GM04503 (cell line): ENCODE measurements around the gene FBXL5.

ENCODE experiments used
- DNase-seq: peaks from one replicate; pipeline ENCODE4 v3.0.0-alpha.2; 2012; ENCODE audit warnings: low read depth

FBXL5 gene, protein sequence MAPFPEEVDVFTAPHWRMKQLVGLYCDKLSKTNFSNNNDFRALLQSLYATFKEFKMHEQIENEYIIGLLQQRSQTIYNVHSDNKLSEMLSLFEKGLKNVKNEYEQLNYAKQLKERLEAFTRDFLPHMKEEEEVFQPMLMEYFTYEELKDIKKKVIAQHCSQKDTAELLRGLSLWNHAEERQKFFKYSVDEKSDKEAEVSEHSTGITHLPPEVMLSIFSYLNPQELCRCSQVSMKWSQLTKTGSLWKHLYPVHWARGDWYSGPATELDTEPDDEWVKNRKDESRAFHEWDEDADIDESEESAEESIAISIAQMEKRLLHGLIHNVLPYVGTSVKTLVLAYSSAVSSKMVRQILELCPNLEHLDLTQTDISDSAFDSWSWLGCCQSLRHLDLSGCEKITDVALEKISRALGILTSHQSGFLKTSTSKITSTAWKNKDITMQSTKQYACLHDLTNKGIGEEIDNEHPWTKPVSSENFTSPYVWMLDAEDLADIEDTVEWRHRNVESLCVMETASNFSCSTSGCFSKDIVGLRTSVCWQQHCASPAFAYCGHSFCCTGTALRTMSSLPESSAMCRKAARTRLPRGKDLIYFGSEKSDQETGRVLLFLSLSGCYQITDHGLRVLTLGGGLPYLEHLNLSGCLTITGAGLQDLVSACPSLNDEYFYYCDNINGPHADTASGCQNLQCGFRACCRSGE

DNA sequence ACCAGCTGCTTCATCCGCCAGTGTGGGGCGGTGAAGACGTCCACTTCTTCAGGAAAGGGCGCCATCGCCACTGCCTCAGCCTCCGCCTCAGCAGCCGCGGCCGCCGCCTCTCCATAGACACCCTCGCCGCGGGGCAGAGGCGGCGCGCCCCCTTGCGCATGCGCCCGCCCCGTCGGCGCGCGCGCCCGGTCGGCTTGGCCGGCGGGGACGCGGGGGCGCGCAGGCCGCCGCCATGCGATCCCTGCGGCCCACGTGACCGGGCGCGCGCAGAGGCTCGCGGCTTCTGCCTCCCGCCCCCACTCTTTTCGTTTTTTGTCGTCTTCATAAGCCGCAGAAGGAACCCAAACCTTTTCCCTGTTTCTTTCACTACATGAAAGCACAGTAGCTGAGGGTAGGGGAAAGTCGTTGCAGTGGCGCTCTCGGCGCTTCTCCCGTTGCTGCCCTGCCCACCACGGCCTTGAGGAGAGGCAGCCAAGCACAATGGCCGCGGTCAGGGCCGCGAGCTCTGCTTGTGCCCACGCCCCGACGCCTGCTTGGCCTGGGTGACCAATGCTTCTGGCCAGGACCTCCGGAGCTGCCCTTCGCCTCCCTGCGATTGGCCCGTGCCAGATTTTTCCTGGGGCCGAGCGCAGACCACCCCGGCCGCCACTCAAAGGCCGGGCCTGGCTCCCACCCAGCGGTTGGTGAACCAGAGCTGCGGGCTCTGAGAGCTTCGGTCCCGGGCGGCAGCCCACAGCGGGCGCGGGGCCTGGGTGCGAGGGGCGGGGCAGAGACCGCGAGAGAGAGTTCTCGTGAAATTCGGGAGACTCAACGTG is at the start of gene FBXL5:
FBXL5 (minus strand) TSS at position 135 of the 815 bp plus-strand sequence; CDS start at position 65, 70 bp downstream.
- DNase-seq, result no peak

DNA sequence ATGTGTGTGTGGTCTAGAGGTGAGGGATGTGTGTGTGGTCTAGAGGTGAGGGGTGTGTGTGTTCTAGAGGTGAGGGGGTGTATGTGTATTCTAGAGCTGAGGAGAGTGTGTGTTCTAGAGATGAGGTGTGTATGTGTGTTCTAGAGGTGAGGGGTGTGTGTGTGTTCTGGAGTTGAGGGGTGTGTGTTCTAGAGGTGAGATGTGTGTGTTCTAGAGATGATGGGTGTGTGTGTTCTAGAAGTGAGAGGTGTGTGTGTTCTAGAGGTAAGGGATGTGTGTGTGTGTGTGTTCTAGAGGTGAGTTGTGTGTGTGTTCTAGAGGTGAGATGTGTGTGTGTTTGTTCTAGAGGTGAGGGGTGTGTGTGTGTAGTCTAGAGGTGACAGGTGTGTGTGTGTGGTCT is 49.0 kb upstream of the FBXL5 start:
- DNase-seq, result no peak

DNA sequence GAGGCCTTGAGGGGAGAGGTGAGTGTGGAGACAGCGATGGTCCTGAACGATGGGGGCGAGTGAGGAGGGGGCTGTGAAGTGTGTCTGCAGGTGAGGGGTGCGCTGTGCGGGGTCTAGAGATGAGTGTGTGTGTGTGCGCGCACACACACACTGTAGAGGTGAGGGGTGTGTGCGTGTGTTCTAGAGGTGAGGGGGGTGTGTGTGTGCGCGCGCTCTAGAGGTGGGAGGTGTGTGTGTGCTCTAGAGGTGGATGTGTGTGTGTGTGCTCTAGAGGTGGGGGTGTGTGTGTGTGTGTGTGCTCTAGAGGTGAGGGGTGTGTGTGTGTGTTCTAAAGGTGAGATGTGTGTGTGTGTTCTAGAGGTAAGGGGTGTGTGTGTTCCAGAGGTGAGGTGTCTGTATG is 48.3 kb upstream of the FBXL5 start:
- DNase-seq, result no peak

DNA sequence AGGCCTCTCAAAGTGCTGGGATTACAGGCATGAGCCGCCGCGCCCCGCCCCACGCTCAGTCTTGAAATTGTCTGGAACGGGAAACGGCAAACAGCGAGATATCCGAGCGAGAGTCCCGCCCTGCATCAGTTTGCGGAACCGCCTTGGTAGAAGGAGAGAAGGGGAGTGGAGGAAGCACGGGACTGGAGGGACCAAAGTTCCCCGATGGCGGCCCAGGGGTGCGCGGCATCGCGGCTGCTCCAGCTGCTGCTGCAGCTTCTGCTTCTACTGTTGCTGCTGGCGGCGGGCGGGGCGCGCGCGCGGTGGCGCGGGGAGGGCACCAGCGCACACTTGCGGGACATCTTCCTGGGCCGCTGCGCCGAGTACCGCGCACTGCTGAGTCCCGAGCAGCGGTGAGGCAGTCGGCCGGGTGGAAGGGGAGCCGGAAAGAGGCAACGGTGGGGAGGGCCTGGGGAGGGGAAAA is 47.8 kb upstream of the FBXL5 start, which contains the start of gene BST1:
BST1 (plus strand) TSS at position 125 of the 463 bp plus-strand sequence; CDS start at position 205, 80 bp downstream.
- no peak for DNase-seq

DNA sequence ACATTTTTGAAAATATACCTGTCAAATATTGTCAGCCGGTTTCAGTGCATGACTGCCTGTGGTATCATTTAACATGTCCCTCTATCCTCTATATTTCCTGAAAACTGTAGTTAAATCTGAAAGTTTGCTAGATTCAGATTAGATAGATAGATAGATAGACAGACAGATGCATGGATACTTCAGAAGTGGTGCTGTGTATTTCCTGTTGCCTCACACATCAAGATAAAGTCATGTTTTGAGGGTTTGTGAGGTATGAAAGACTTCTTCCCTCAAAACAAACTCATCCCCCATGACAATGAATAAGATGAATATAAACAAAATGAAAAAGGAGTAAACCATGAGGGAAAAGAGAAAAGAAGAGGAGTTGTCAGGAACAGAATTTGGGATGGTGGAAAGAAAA is 41.7 kb upstream of the FBXL5 start:
- DNase-seq, result no peak

DNA sequence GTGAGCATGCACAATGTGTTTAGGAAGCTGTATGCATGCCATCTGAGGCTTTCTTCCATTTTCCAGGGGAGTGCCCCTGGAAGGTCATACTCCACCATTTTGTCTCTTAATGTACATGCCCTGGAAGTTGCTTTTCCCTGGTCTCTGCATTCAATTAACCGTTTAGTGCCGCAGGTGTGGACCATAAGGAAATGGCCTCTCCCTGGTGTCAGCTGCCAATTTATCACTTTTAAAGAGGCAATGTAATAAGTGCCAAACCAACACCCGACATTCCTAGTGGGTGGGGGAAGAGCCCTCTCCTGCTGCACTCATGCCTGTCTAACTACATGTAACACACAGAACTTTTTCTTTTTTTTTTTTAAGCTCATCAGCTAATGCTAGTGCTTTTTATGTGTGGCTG is 40.6 kb upstream of the FBXL5 start:
- DNase-seq, result no peak

DNA sequence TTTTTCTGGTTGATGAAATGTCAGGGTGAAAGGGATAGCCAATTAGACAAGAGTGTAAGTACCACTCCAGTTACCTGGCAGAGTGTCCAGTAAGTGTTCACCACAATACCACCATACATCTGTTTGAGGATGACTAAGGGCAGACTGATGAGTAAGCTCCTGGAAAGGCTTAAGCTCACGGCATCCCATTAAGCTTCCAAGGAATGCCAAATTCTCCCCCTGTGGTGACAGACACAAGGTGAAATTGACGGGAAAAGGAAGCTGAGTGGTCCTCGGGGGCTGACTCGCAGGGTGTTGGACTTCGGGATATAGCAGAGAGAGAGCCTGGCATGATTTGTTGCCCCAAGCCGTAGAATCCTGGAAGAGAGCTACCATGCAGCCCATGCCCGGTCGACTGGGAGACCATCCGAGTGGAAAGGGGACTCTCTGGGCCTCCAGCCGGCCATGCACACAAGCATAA is 40.1 kb upstream of the FBXL5 start:
- DNase-seq, result peak; percentile 92

DNA sequence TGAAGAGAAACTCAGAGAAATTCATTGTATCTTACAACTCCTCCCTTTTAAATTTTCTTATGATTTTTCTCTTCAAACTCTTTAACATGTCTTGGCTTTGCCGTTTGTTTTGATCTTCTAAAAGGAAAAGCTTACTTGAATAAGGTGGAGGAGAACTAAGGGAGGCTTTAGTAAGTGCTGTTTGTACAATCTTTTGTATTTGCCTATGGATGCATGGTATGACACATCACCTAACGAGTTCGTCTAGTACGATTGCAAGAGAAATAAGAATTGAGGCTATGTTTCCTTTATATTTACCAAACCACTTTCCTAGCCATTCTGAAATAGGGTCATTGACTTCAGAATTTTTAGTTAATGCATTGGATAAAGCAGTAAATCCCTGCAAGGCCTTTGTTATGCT is 39.3 kb upstream of the FBXL5 start:
- DNase-seq, result no peak

DNA sequence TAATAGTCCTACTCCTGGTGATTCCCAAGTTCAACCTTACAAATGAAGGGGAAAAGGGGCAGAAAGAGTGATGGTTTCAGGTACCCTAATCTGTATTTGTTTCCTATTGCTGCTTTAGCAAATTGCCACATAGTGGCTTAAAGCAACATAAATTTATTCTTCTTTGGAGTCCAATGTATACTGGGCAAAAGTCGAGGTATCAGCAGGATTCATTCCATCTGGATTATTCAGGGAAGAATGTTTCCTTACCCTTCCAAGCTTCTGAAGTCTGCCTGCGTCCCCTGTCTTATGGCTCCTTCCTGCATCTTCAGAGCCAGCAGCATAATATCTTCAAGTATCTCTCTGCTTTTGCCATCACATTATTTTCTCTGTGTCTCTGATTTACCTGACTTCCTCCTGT is 37.4 kb upstream of the FBXL5 start:
- DNase-seq, result no peak

DNA sequence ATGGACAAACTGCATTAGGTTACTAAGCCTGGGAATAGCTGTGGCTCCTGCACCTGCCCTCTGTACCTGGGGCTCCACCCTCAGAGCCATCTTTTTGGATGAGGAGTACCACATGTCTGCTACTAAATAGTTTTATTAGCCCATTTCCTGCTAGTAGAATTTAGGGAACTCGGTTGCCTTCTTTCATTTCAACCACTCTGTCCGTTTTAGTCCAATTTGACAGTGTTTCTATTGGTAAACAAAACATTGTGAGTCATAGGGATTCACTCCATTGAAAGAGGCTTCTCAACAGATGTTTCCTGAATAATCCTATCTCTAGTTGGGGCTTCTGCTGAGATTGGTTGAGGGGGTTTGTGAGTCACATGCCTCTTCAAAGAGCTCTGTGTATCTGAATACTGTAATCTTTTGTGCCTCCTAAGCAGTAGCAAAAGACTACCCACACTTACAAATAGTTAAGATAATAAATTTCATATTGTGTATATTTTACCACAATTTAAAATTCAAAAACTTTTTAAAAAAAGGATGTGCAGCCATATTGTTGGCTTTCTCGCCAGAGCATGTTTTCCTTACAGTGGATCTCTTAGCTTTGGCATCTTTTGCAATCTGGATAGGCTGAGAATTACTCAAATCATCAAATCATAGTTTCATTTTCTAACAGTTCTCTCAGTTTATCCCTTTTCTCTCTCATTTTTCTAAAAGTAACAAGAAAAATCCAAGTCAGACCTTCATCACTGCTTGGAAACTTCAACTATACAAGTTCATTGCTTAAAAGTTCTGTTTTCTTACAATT is 36.4 kb upstream of the FBXL5 start:
- peak; percentile 62 for DNase-seq

DNA sequence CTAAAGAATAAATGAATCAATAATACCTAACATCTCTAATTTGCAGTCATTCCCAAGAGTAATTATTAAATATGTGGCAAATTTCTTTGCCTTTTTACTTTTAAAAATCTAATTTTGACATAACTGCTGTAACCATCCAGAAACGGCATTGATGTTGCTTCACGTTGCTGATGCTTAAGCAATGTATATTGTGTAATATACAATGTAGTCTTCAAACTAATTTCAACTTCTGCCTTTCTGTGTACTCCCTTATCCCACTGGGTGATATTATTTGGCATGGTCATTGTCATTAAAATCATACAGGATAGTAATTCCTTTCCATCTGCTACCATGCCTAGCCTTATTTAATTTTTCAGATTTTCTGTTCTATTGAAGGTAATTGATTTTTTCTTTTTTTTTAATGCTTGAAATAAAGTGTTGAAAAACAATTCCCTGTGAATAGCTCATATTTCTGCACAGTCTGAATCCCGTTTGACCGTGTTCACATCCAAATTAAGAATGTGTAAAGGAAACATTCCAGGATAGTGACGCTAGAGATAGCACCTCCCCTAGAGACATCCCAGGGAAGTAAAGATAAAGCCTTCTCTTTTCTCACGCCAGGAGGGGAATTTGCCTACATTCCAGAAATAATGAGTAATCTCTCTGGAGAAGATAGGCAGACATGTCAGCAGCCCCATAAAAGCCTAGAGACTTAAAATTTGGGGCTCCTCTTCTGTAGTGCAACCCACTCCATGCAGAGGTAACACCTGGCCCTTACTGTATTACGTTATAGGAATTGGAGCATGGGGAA is 35.1 kb upstream of the FBXL5 start:
- peak; percentile 89 for DNase-seq

DNA sequence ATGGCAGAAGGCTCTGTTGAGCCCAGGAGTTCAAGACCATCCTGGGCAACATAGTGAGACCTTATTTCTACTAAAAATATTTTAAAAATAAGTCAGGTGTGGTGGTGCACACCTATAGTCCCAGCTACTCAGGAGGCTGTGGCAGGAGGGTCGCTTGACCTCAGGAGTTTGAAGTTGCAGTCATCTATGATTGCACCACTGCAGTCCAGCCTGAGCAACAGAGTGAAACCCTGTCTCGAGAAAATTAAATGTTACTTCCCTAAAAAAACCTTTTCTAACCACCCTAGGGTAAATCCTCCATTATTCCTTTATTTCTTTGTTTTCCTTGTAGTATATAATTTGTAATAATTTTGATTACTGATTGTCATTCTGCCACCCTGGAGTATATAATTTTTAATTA is 34.4 kb upstream of the FBXL5 start:
- DNase-seq, result no peak

DNA sequence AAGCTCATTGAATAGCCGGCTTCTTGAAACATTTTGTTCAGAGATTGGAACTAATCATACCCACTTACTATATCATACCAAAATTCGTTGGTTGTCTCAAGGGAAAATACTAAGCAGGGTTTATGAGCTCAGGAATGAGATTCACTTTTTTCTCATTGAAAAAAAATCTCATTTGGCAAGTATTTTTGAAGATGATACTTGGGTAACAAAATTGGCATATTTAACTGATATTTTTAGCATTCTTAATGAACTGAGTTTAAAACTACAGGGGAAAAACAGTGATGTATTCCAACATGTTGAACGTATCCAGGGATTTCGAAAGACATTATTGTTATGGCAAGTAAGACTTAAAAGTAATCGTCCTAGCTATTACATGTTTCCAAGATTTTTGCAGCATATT is 32.9 kb upstream of the FBXL5 start:
- no peak for DNase-seq

DNA sequence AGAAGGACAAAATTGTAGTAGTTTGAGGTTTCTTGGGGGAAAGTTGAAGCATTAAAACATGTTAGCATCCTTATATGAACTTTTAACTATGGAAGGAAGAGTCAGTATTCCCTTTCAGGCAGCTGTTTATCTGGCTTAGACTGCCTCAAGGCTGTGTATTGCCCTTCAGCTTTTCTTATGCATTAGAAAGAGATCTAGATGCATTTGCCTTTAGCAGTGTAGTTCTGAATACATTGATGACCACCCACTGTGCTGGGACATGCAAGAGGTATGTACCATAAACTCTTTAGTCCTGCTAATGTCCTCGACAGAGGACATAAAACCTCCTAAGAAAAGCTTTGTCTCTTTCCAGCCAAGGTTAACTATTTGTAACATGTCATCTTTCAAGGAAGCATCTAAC is 29.3 kb upstream of the FBXL5 start:
- DNase-seq, result no peak

DNA sequence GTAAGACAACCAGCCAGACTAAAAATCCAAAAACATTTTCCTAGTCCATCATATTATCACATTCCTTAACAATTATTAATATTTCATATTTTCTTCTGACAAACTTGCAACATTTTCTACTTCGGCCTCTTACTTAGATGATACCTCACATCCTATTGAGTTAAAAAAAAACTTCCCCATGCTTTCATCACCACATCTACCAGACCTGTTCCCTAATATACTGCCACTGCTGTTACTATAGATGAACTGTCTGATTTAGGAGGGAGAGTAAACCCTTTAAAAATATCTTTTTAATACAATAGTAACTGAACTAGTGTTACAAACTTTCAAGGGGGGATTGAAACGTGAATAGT is 28.0 kb upstream of the FBXL5 start:
- DNase-seq, result no peak

DNA sequence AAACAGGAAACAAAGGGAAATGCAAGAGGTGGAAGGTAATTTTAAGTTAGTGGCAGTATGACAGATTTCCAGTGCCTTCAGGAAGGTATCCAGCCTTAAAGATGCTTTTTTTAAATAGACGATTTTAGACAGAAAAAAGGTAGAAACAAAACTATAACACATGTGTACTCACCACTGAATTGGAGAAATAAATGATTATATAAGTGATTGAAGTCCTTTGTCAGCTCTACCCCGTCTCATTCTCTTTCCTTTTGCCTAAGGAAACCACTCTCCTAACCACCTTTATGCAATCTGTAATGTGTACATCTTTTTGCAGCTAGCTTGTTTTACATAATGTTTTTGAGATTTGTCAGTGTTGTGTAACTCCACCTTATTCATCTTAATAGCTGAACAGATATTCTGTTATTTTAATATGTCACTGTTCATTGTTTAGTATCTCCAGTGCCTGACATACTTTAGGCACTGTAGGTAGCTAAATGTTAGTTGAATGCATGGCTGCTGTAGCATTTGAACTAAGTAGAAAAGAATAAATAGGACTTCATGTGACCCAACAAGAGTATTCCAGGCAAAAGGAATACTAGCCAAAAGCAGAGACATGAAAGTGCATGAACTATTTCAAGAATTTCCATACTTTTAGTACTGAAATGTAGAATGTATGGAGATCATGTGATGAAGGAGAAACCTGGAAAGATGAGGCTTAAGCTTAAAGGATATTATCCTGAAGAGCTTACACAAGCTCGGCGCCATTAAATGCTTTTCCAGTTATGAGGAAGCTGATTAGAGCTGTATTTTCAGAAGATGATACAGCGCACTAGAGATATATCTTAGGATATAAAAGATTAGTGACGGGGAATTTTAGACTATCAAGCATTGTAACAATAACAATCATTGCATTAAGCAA is 27.3 kb upstream of the FBXL5 start:
- DNase-seq, result no peak

DNA sequence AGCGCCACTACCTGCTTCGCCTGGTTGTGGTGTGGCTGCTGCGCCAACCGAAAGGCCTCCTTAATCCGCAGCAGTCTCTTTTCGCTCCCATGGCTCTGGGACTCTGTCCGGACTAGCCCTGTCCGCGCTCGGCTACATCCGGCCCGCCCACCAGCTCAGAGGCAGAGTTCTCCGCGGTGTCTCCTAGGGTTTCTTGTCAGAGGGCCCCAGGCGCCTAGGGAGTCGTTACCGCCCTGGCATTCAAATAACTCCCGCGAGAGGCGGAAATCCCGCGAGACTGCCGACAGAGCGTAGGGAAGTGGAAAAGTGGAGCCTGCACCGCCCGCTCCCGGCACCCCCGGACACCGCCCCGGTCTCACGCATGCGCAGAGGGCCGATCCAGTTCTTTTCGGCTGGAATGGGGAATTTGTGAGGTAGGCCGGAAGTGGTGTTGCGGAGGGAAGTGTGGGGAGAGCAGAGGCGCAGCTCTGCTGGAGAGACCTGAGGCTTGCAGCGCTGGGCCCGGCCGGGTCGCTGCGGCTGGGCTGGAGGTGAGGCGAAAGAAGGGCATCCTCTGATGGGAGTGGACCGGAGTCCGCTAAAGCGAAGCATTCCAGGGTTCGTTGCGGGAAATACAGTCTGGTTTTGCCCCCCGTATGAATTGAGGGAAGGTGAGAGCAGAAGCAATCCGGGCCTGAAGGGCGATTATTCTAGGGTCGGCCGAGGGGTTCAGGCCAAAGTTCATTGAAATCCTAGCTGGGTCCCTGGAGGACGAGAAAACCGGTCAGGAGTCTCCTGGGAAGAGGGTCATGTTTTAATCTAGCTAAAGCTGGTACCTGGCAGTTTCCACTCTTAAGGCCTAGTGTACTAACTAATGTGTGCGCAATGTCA is 26.4 kb upstream of the FBXL5 start, which contains the start of gene FAM200B:
FAM200B (plus strand) TSS at position 456 of the 870 bp plus-strand sequence. CDS start 5,151 bp downstream, outside the sequence.
- peak; percentile 89 for DNase-seq

DNA sequence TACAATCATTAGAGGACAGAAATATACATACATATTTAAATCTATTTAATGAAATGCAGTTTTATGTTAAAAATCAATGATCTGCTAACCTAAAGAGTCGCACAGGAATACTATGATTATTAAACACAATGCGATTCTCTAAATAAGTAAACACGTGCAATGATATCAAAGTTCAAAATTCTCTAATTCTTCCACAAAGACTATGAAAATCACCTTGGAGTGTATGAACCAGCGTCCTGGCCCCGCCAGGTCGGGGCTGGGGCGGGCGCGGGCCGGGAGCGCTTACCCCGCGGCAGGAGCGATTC is 25.9 kb upstream of the FBXL5 start:
- DNase-seq, result no peak

DNA sequence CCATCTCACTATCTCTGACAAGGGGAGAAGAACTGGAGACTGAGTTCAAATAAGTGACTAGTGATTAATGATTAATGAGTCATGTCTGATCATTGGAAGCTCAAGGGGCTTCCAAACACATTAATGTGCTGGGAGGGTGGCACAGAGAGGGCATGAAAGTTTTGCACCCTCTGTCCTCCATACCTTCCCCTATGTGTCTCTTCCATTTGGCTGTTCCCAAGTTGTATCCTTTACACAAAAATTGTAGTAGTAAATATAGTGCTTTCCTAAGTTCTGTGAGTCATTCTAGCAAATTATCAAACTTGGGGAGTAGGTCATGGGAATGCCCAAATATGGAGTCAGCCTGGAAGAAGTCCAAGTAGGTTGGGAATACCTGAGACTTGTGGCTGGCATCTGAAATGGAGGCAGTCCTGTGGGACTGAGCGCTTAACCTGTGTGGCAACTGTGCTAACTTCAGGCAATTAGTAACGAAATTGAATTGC is 22.4 kb upstream of the FBXL5 start:
- DNase-seq, result no peak
